ENCODE data around the gene LARP4B. TPM values are rescaled to one million over a fixed set of nuclear protein-coding genes. Genes with fewer than 3 reads are reported as not detected.

Gene LARP4B
- total and polyA plus RNA-seq, 2 of the 13 experiments (the other 11 are each of a cell fraction or from before 2014, with no cell fraction given) = 19.5 to 30.2 TPM

GRCh38 chr10:932589-932988 lies 1.1 kb upstream of the LARP4B start:
- Histone ChIP-seq H3K36me3 (replicated peaks in 1 of 2; ENCODE audit: control insufficient read depth in 1 of 2, insufficient read depth in 2 of 2, low read length in 2 of 2) (peaks cover 2 to 5% of the 10 kb centered on the region in 2 experiments; a peak in 2 of 5 replicates), H3K27me3 (ENCODE audit: control insufficient read depth in 1 of 2, insufficient read depth in 2 of 2, low read length in 2 of 2) (peaks cover 0 to 3% of the 10 kb centered on the region in 2 experiments; a peak in 1 of 5 replicates), H3K4me3 (replicated peaks in 1 of 3; ENCODE audit: insufficient read depth in 1 of 3, low read depth in 2 of 3, low read length in 3 of 3) (peak overlapping the region; percentile 28 to 88 (median 34); a peak in 4 of 6 replicates), H3K27ac (ENCODE audit: extremely low read length, insufficient read depth, low read length) (no peak overlapping the region), H3K79me2 (ENCODE audit: insufficient read depth, low read length) (peaks cover 32% of the 10 kb centered on the region), H3K4me2 (ENCODE audit: low read depth, low read length) (peak overlapping the region; percentile 82), H2AFZ (ENCODE audit: low read length) (no peak overlapping the region), H3K9me3 (ENCODE audit: low read length) (no peaks in the 10 kb centered on the region), H4K20me1 (ENCODE audit: insufficient read depth, low read length) (peaks cover 30% of the 10 kb centered on the region), H3K9ac (ENCODE audit: insufficient read depth, low read depth, low read length) (peak overlapping the region; percentile 88; the same call in 1 of the 2 replicates), H3K4me1 (ENCODE audit: insufficient read depth, low read length) (peaks cover 62% of the 10 kb centered on the region)
- BruUV-seq (replicated peaks) = no TSS peak
- WGBS (ENCODE audit: low lambda C conversion rate) = 66% methylated on average over 10 of the region's 28 CpGs
- ATAC-seq (no peak), FAIRE-seq (no peak), DNase-seq (ENCODE audit: low spot score) (no peak)
- TF ChIP-seq RBFOX2 (IDR thresholded peaks at IDR 0.05; ENCODE audit: low read depth, low read length) (0 out of 2 replicates have a peak, but pooled peaks have one; percentile 6), ELF1 (CRISPR knock-in tag; IDR thresholded peaks at IDR 0.05) (no peak)
- CTCF ChIA-PET (ENCODE audit: low intra/inter-chr PET ratio, low total read pairs) = no interaction called here
- POLR2A ChIA-PET = interaction anchor here (1.3 to 2.1 kb wide), 4 partner anchors 30 to 117 kb away, joined by 4 to 7 read pairs (median 5); no protein-coding TSS in a partner anchor
- in situ Hi-C loops (cut with HindIII; ENCODE audit: extremely low pct_ligation_motif_present, low pct_unique_long_range_greater_than_20kb) (loop anchor here (10.0 kb wide), 1 partner anchor 52 kb away; the partner anchor contains the start of gene GTPBP4), intact Hi-C loops (cut with micrococcal nuclease; ENCODE audit: unreplicated experiment) (no loop called here)

- peak overlapping the region; percentile 76 for H3K4me2 ChIP-seq (ENCODE audit: low read depth, low read length)
- H3K4me3 ChIP-seq (replicated peaks in 1 of 3; ENCODE audit: insufficient read depth in 1 of 3, low read depth in 2 of 3, low read length in 3 of 3) = peak overlapping the region; percentile 83 to 88 (median 87)
- H2AFZ ChIP-seq (ENCODE audit: low read length) = no peak overlapping the region
- H3K27me3 ChIP-seq (ENCODE audit: control insufficient read depth in 1 of 2, insufficient read depth in 2 of 2, low read length in 2 of 2) = peaks cover 0 to 3% of the 10 kb centered on the region in 2 experiments; a peak in 1 of 5 replicates
- peaks cover 72% of the 10 kb centered on the region for H3K4me1 ChIP-seq (ENCODE audit: insufficient read depth, low read length)
- H3K36me3 ChIP-seq (replicated peaks in 1 of 2; ENCODE audit: control insufficient read depth in 1 of 2, insufficient read depth in 2 of 2, low read length in 2 of 2) = peaks cover 2 to 14% of the 10 kb centered on the region in 2 experiments; a peak in 2 of 5 replicates
- DNase-seq (ENCODE audit: low spot score) (peak; percentile 42), ATAC-seq (peak; percentile 50), FAIRE-seq (no peak)
- intact Hi-C loops (cut with micrococcal nuclease; ENCODE audit: unreplicated experiment) = loop anchor here (2.0 kb wide), 3 partner anchors 40 to 118 kb away; partner anchors contain the start of genes GTPBP4 and IDI1
- POLR2A ChIA-PET = interaction anchor here (0.7 to 2.2 kb wide), 3 partner anchors 43 to 118 kb away, joined by 3 to 15 read pairs (median 8); partner anchors contain the start of gene IDI1
- under 1% methylated on average over 17 of the region's 63 CpGs for WGBS (ENCODE audit: low lambda C conversion rate)
- H3K9me3 ChIP-seq (ENCODE audit: low read length) = no peaks in the 10 kb centered on the region
- BruUV-seq (replicated peaks) = no TSS peak
- H3K79me2 ChIP-seq (ENCODE audit: insufficient read depth, low read length) = peaks cover 50% of the 10 kb centered on the region
- peak overlapping the region; percentile 76 for H3K27ac ChIP-seq (ENCODE audit: extremely low read length, insufficient read depth, low read length)
- CTCF ChIA-PET (ENCODE audit: low intra/inter-chr PET ratio, low total read pairs) = no interaction called here
- peak overlapping the region; percentile 86 for H3K9ac ChIP-seq (ENCODE audit: insufficient read depth, low read depth, low read length)
- in situ Hi-C loops (cut with HindIII; ENCODE audit: extremely low pct_ligation_motif_present, low pct_unique_long_range_greater_than_20kb) = loop anchor here (10.0 kb wide), 1 partner anchor 54 kb away; the partner anchor contains the start of gene GTPBP4
- H4K20me1 ChIP-seq (ENCODE audit: insufficient read depth, low read length) = peaks cover 48% of the 10 kb centered on the region
- TF ChIP-seq, protein P1, sequence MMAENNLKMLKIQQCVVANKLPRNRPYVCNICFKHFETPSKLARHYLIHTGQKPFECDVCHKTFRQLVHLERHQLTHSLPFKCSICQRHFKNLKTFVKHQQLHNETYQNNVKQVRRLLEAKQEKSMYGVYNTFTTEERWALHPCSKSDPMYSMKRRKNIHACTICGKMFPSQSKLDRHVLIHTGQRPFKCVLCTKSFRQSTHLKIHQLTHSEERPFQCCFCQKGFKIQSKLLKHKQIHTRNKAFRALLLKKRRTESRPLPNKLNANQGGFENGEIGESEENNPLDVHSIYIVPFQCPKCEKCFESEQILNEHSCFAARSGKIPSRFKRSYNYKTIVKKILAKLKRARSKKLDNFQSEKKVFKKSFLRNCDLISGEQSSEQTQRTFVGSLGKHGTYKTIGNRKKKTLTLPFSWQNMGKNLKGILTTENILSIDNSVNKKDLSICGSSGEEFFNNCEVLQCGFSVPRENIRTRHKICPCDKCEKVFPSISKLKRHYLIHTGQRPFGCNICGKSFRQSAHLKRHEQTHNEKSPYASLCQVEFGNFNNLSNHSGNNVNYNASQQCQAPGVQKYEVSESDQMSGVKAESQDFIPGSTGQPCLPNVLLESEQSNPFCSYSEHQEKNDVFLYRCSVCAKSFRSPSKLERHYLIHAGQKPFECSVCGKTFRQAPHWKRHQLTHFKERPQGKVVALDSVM (CRISPR knock-in tag; IDR thresholded peaks at IDR 0.05) = no peak
- TF ChIP-seq SMAD3 (CRISPR knock-in tag; IDR thresholded peaks at IDR 0.05) (no peak), ZNF574 (CRISPR knock-in tag; IDR thresholded peaks at IDR 0.05) (peak; percentile 46), SMAD9 (CRISPR knock-in tag; IDR thresholded peaks at IDR 0.05) (no peak), PRPF4 (IDR thresholded peaks at IDR 0.05; ENCODE audit: low read depth, low read length, poor library complexity, severe bottlenecking) (no peak)
- TF ChIP-seq, protein P2, sequence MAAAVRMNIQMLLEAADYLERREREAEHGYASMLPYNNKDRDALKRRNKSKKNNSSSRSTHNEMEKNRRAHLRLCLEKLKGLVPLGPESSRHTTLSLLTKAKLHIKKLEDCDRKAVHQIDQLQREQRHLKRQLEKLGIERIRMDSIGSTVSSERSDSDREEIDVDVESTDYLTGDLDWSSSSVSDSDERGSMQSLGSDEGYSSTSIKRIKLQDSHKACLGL (CRISPR knock-in tag; IDR thresholded peaks at IDR 0.05) = no peak
- TF ChIP-seq, protein P3, sequence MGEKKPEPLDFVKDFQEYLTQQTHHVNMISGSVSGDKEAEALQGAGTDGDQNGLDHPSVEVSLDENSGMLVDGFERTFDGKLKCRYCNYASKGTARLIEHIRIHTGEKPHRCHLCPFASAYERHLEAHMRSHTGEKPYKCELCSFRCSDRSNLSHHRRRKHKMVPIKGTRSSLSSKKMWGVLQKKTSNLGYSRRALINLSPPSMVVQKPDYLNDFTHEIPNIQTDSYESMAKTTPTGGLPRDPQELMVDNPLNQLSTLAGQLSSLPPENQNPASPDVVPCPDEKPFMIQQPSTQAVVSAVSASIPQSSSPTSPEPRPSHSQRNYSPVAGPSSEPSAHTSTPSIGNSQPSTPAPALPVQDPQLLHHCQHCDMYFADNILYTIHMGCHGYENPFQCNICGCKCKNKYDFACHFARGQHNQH (CRISPR knock-in tag; IDR thresholded peaks at IDR 0.05) = no peak
Observed at GRCh38 chr10:930625-931325, 730 bp downstream of the LARP4B start.
